WERI-Rb-1 (cell line): Measurements from ENCODE around the gene DDI1.

ENCODE experiments used
- DNase-seq: peaks from one replicate; pipeline ENCODE4 v3.0.0-alpha.2; 2020
- H3K27ac ChIP-seq: fragments of 250-450 bp; sonication (Bioruptor Pico); 2 replicates; pipeline ENCODE4 v1.5.1; 2020; ENCODE audit warnings: mild to moderate bottlenecking, moderate library complexity
- H3K27me3 ChIP-seq: fragments of 250-450 bp; sonication (Bioruptor Pico); 2 replicates; pipeline ENCODE4 v1.5.1; 2021; ENCODE audit warnings: mild to moderate bottlenecking, low read depth, moderate library complexity; ENCODE audit not compliant: insufficient read depth, severe bottlenecking
- H3K36me3 ChIP-seq: fragments of 250-450 bp; sonication (Bioruptor Pico); 2 replicates; pipeline ENCODE4 v1.5.1; 2020; ENCODE audit warnings: mild to moderate bottlenecking, moderate library complexity
- H3K4me3 ChIP-seq: 2 replicates; pipeline ENCODE4 v1.5.1; 2011; ENCODE audit warnings: low read depth, mild to moderate bottlenecking, control low read depth, low read length
- H3K9me3 ChIP-seq: fragments of 250-450 bp; sonication (Bioruptor Pico); 2 replicates; pipeline ENCODE4 v1.5.1; 2021; ENCODE audit warnings: mild to moderate bottlenecking, moderate library complexity; ENCODE audit not compliant: severe bottlenecking
- CTCF ChIP-seq: IDR thresholded peaks from 2 replicates; pipeline ENCODE4 v1.5.1; 2011; ENCODE audit warnings: low read depth, mild to moderate bottlenecking, control low read depth, inconsistent platforms, low read length

Gene DDI1

DNA sequence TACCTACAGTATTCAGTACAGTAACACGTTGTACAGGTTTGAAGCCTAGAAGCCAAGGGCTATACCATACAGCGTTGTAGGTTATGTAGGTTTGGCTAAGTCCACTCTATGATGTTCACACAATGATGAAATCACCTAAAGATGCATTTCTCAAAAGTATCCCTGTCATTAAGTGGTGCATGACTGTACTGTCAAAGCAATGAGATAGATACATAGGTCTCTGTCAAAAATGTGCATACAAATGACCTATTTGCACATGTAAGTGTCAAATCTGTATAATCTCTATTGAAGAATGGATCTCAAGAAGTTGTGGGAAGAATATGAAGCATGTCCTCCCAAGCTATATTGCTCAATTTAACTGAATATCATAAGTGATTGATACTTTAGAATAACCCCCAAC lies 11.9 kb upstream of the DDI1 start:
- no peaks in the 10 kb centered on the region for H3K27me3 ChIP-seq
- no peak for DNase-seq
- no peak overlapping the region for H3K4me3 ChIP-seq
- no peak for TF ChIP-seq CTCF
- no peak overlapping the region for H3K27ac ChIP-seq
- no peaks in the 10 kb centered on the region for H3K9me3 ChIP-seq
- H3K36me3 ChIP-seq: no peaks in the 10 kb centered on the region

GRCh38 chr11:104028476-104029263 lies 7.8 kb upstream of the DDI1 start:
- H3K36me3 ChIP-seq: no peaks in the 10 kb centered on the region
- no peak for TF ChIP-seq CTCF
- no peak overlapping the region for H3K27ac ChIP-seq
- H3K27me3 ChIP-seq: no peaks in the 10 kb centered on the region
- H3K9me3 ChIP-seq: no peaks in the 10 kb centered on the region
- no peak overlapping the region for H3K4me3 ChIP-seq
- DNase-seq: no peak

DNA sequence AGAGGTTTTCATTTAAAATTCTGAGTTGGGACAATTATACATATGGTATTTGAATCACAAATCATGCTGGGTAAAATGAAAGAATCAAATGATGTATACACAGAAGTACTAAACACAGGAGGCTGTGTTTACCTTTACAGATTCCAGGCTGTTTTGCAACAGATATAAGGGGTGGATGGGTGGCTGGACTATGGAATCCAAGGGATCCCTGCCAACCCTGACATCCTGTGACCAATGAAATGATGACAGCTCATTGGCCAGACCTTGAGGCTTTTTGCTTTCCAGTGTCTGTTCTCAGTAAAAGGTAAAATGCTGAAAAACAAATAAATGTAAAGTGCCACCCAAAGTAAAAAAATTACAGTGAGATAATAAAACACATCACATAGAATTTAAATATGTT lies 3.3 kb upstream of the DDI1 start:
- no peaks in the 10 kb centered on the region for H3K36me3 ChIP-seq
- no peaks in the 10 kb centered on the region for H3K9me3 ChIP-seq
- no peak overlapping the region for H3K27ac ChIP-seq
- TF ChIP-seq CTCF: no peak
- H3K4me3 ChIP-seq: no peak overlapping the region
- H3K27me3 ChIP-seq: no peaks in the 10 kb centered on the region
- DNase-seq: no peak

DNA sequence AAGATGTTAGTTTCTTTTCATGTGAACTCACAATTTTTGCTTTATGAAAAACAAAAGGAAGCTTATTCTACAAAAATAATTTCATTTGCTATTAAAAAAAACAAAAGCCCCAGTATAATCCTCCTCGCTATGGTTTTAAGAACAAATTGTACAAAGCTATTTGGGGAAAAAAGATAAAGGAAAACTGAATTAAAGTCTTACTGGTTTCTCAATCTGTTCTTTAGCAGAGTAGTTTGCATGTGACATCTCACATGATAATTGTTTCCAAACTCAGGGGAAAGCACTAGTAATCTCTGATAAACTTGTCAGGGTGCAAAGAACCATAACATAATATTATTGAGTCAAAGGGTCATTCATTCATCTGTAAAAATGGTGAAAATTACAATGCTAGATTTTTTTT lies 2.9 kb upstream of the DDI1 start:
- DNase-seq: no peak
- Histone ChIP-seq H3K36me3 (no peaks in the 10 kb centered on the region), H3K9me3 (no peaks in the 10 kb centered on the region), H3K27ac (no peak overlapping the region), H3K4me3 (no peak overlapping the region), H3K27me3 (no peaks in the 10 kb centered on the region)
- TF ChIP-seq CTCF: no peak

GRCh38 chr11:104036995-104037394 lies 555 bp downstream of the DDI1 start:
- no peaks in the 10 kb centered on the region for H3K27me3 ChIP-seq
- TF ChIP-seq CTCF: no peak
- H3K36me3 ChIP-seq: no peaks in the 10 kb centered on the region
- no peak for DNase-seq
- H3K4me3 ChIP-seq: no peak overlapping the region
- no peaks in the 10 kb centered on the region for H3K9me3 ChIP-seq
- no peak overlapping the region for H3K27ac ChIP-seq

DNA sequence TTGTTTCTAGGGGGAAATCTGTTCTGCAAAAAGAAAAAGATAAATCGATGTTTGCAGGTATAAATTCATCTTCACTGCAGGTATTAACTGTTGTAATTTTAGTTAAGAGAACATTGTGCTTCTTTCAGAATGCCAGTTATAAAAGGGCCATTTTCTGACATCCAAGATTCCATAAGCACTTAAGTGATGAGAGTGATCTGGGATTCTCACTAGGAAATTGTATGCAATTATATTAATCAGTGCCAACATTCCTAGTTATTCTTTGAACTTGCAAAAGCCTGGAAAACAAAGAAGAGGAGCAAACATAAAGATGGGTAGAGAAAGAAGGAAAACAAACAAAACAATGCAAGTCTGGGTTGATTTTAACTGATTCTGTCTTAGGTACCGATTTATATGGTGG lies 5.4 kb downstream of the DDI1 start:
- Histone ChIP-seq H3K27ac (no peak overlapping the region), H3K4me3 (no peak overlapping the region), H3K36me3 (no peaks in the 10 kb centered on the region), H3K9me3 (no peaks in the 10 kb centered on the region), H3K27me3 (no peaks in the 10 kb centered on the region)
- TF ChIP-seq CTCF: no peak
- no peak for DNase-seq
